Cardiac fibroblast (primary cell): ENCODE results near the gene NINJ1.

Source experiments
- DNase-seq, 2 donors: peaks; one replicate each; pipeline versions ENCODE4 v3.0.0 to v3.0.0-alpha.2; 2010; ENCODE audit warnings: low read depth in 2 of 2
- H3K4me3 ChIP-seq, 2 donors: replicated peaks in 1 of 2; 1 replicate in 1 of 2; 2 replicates in 1 of 2; pipeline ENCODE4 v1.5.1; 2011; ENCODE audit warnings: low read depth in 2 of 2, low read length in 2 of 2, mild to moderate bottlenecking in 2 of 2, moderate library complexity in 1 of 2
- CTCF ChIP-seq: IDR thresholded peaks from one replicate; pipeline ENCODE4 v1.5.1; 2011; ENCODE audit warnings: low read depth, mild to moderate bottlenecking, low read length, inconsistent platforms

NINJ1 gene

GRCh38 chr9:93099551-93100275 is 34.3 kb downstream of the NINJ1 start:
- H3K4me3 ChIP-seq, result no peak overlapping the region
- no peak for TF ChIP-seq CTCF
- DNase-seq, result no peak

- peak overlapping the region; percentile 37 to 63 for H3K4me3 ChIP-seq
- TF ChIP-seq CTCF, result no peak
- DNase-seq, result peak; percentile 97 to 99
These were observed 35.7 kb downstream of the NINJ1 start for GRCh38 chr9:93098236-93098946.

GRCh38 chr9:93097511-93098201 is 36.4 kb downstream of the NINJ1 start:
- peak overlapping the region; percentile 63 to 83 for H3K4me3 ChIP-seq
- TF ChIP-seq CTCF, result no peak
- DNase-seq, result no peak

GRCh38 chr9:93096811-93097382 is 37.2 kb downstream of the NINJ1 start:
- DNase-seq, result no peak
- H3K4me3 ChIP-seq, result peak overlapping the region; percentile 63 to 83
- no peak for TF ChIP-seq CTCF

GRCh38 chr9:93096131-93096802 is 37.8 kb downstream of the NINJ1 start, which contains the start of gene CARD19:
TSS of gene CARD19 (plus strand) at chr9:93096217. CDS start at chr9:93096346, 129 bp downstream.
- peak; percentile 24 to 38 for DNase-seq
- no peak for TF ChIP-seq CTCF
- H3K4me3 ChIP-seq, result peak within 1 kb of the TSS; percentile 63 to 83
